Loucy (cell line): ENCODE results near the gene POC1A.
"Not testable (repeated sequence)": the region's sequence is repeated elsewhere in the genome, so short reads cannot be mapped to it uniquely, and the experiment has no call there.

ENCODE experiments used
- H2AFZ ChIP-seq: fragments of 200-600 bp; sonication (generic); 2 replicates; pipeline ENCODE4 v1.6.0; 2016; ENCODE audit warnings: antibody characterized with exemption, mild to moderate bottlenecking, low read length, moderate library complexity
- H3F3A ChIP-seq: fragments of 200-600 bp; 2 replicates; pipeline ENCODE4 v1.6.0; 2016; ENCODE audit warnings: antibody characterized with exemption, low read depth, mild to moderate bottlenecking
- H3K27me3 ChIP-seq: fragments of 200-600 bp; sonication (generic); 2 replicates; pipeline ENCODE4 v1.6.1; 2014; ENCODE audit warnings: low read length, mild to moderate bottlenecking; ENCODE audit not compliant: insufficient read depth, poor library complexity, severe bottlenecking
- H3K36me3 ChIP-seq: fragments of 200-600 bp; sonication (generic); 2 replicates; pipeline ENCODE4 v1.6.1; 2016; ENCODE audit warnings: low read length; ENCODE audit not compliant: insufficient read depth
- H3K4me1 ChIP-seq: fragments of 200-600 bp; sonication (generic); 2 replicates; pipeline ENCODE4 v1.5.1; 2014; ENCODE audit warnings: low read length, mild to moderate bottlenecking; ENCODE audit not compliant: insufficient read depth, poor library complexity, severe bottlenecking
- H3K4me2 ChIP-seq: fragments of 200-600 bp; sonication (generic); 2 replicates; pipeline ENCODE4 v1.6.0; 2014; ENCODE audit warnings: antibody characterized with exemption, low read length, low read depth, mild to moderate bottlenecking; ENCODE audit not compliant: poor library complexity, severe bottlenecking
- H3K4me3 ChIP-seq: fragments of 200-600 bp; sonication (generic); 2 replicates; pipeline ENCODE4 v1.5.1; 2014; ENCODE audit warnings: low read length, mild to moderate bottlenecking, mixed read lengths; ENCODE audit not compliant: poor library complexity, severe bottlenecking
- H3K79me2 ChIP-seq: fragments of 200-600 bp; sonication (generic); 2 replicates; pipeline ENCODE4 v1.6.1; 2014; ENCODE audit warnings: low read length; ENCODE audit not compliant: insufficient read depth
- H3K9ac ChIP-seq: fragments of 200-600 bp; sonication (generic); 2 replicates; pipeline ENCODE4 v1.6.0; 2014; ENCODE audit warnings: mild to moderate bottlenecking, low read depth, low read length, moderate library complexity; ENCODE audit not compliant: poor library complexity, severe bottlenecking
- H3K9me2 ChIP-seq: fragments of 200-600 bp; sonication (generic); replicated peaks from 2 replicates; pipeline ENCODE4 v1.6.1; 2016; ENCODE audit warnings: low read depth, low read length, mixed read lengths
- H3K9me3 ChIP-seq: fragments of 200-600 bp; sonication (generic); 2 replicates; pipeline ENCODE4 v1.6.1; 2014; ENCODE audit warnings: mild to moderate bottlenecking, antibody characterized with exemption, low read length, low read depth; ENCODE audit not compliant: insufficient read depth
- H4K20me1 ChIP-seq: fragments of 200-600 bp; sonication (generic); 2 replicates; pipeline ENCODE4 v1.6.0; 2014; ENCODE audit warnings: antibody characterized with exemption, low read length, mild to moderate bottlenecking; ENCODE audit not compliant: insufficient read depth, poor library complexity, severe bottlenecking
- CTCF ChIP-seq: fragments of 200-600 bp; sonication (generic); conservative IDR thresholded peaks from 2 replicates; pipeline ENCODE4 v1.5.1; 2014; ENCODE audit warnings: mild to moderate bottlenecking, antibody characterized with exemption, low read length
- EZH2phosphoT487 ChIP-seq: fragments of 200-600 bp; IDR thresholded peaks from 2 replicates; pipeline ENCODE4 v1.6.1; 2018; ENCODE audit warnings: antibody characterized with exemption, mild to moderate bottlenecking, moderate library complexity, borderline replicate concordance

Gene POC1A

GRCh38 chr3:52172262-52172757 is 18.1 kb upstream of the POC1A start:
- Histone ChIP-seq H4K20me1 (no peaks in the 10 kb centered on the region), H3K9ac (no peak overlapping the region), H2AFZ (no peak overlapping the region), H3K36me3 (no peaks in the 10 kb centered on the region), H3K79me2 (no peaks in the 10 kb centered on the region), H3K27me3 (no peaks in the 10 kb centered on the region), H3K4me1 (peaks cover 4% of the 10 kb centered on the region), H3K4me3 (no peak overlapping the region), H3K9me2 (no peaks in the 10 kb centered on the region), H3K4me2 (no peak overlapping the region), H3K9me3 (no peaks in the 10 kb centered on the region), H3F3A (no peaks in the 10 kb centered on the region)
- TF ChIP-seq CTCF (no peak), EZH2phosphoT487 (no peak)

- Histone ChIP-seq H3K79me2 (no peaks in the 10 kb centered on the region), H3K27me3 (no peaks in the 10 kb centered on the region), H3K9ac (no peak overlapping the region), H3K9me2 (no peaks in the 10 kb centered on the region), H3K9me3 (no peaks in the 10 kb centered on the region), H2AFZ (no peak overlapping the region), H3K4me3 (no peak overlapping the region), H3K4me2 (no peak overlapping the region), H4K20me1 (no peaks in the 10 kb centered on the region), H3K4me1 (peaks cover 4% of the 10 kb centered on the region), H3K36me3 (no peaks in the 10 kb centered on the region), H3F3A (no peaks in the 10 kb centered on the region)
- TF ChIP-seq CTCF (no peak), EZH2phosphoT487 (no peak)
These were observed 17.5 kb upstream of the POC1A start for GRCh38 chr3:52171514-52172261.

- not testable (repeated sequence) for H3K4me2 ChIP-seq
These were observed 16.0 kb upstream of the POC1A start for GRCh38 chr3:52170217-52170616.

GRCh38 chr3:52167240-52167639 is 13.0 kb upstream of the POC1A start:
- Histone ChIP-seq H3K4me3 (no peak overlapping the region), H3F3A (no peaks in the 10 kb centered on the region), H3K9me3 (no peaks in the 10 kb centered on the region), H3K9me2 (no peaks in the 10 kb centered on the region), H3K4me1 (no peaks in the 10 kb centered on the region), H3K27me3 (no peaks in the 10 kb centered on the region), H4K20me1 (no peaks in the 10 kb centered on the region), H2AFZ (no peak overlapping the region), H3K79me2 (no peaks in the 10 kb centered on the region), H3K4me2 (no peak overlapping the region), H3K36me3 (no peaks in the 10 kb centered on the region), H3K9ac (no peak overlapping the region)
- TF ChIP-seq CTCF = no peak
- TF ChIP-seq EZH2phosphoT487 = no peak

More at GRCh38 chr3:52170217-52170616, 16.0 kb upstream of the POC1A start:
- not testable (repeated sequence) for H3K79me2 ChIP-seq, H3K4me3 ChIP-seq, H3F3A ChIP-seq, H3K4me1 ChIP-seq, H2AFZ ChIP-seq, H3K9me2 ChIP-seq, H3K27me3 ChIP-seq, H3K9me3 ChIP-seq, H3K36me3 ChIP-seq, H4K20me1 ChIP-seq, H3K9ac ChIP-seq
